K562 (cell line): ENCODE data around the gene DPY30. TPM values are rescaled to one million over a fixed set of nuclear protein-coding genes. Genes with fewer than 3 reads are reported as not detected.
A peak's percentile ranks its signal among the peaks of the same experiment; 100 is the strongest.

Source experiments
- ARID1B ChIP-seq: fragments of 450-650 bp; IDR thresholded peaks from 2 replicates; pipeline ENCODE4 v1.6.1; 2016; ENCODE audit warnings: antibody characterized with exemption, mild to moderate bottlenecking, inconsistent platforms
- ASH1L ChIP-seq: fragments of 450-650 bp; IDR thresholded peaks from 2 replicates; pipeline ENCODE4 v1.6.1; 2018; ENCODE audit warnings: borderline replicate concordance, mild to moderate bottlenecking, low read depth; ENCODE audit not compliant: partially characterized antibody
- C11orf30 ChIP-seq: fragments of 450-650 bp; IDR thresholded peaks from 2 replicates; pipeline ENCODE4 v1.6.1; 2016; ENCODE audit warnings: low read depth, mild to moderate bottlenecking
- CXXC5 ChIP-seq: fragments of 250-450 bp; sonication (Bioruptor Pico); IDR thresholded peaks from 2 replicates; pipeline ENCODE4 v1.8.0; 2022; ENCODE audit warnings: inconsistent platforms, mild to moderate bottlenecking, moderate library complexity
- ETV1 ChIP-seq: fragments of 450-650 bp; conservative IDR thresholded peaks from 2 replicates; pipeline ENCODE4 v1.6.1; 2016; ENCODE audit warnings: missing genetic modification characterization, control low read depth, low read depth, missing compliant biosample characterization
- FOXA1 ChIP-seq: fragments of 450-650 bp; IDR thresholded peaks from 2 replicates; pipeline ENCODE4 v1.6.1; 2016; ENCODE audit warnings: mild to moderate bottlenecking, borderline replicate concordance
- KLF16 ChIP-seq: IDR thresholded peaks from 2 replicates; pipeline ENCODE4 v1.6.1; 2016; ENCODE audit warnings: antibody characterized with exemption
- MAFF ChIP-seq: IDR thresholded peaks from 2 replicates; pipeline ENCODE4 v1.6.1; 2012; ENCODE audit warnings: low read length, improper control_type of control experiment
- MCM3 ChIP-seq: fragments of 450-650 bp; IDR thresholded peaks from 2 replicates; pipeline ENCODE4 v1.6.1; 2016
- NCOA6 ChIP-seq: fragments of 450-650 bp; IDR thresholded peaks from 2 replicates; pipeline ENCODE4 v1.6.1; 2017; ENCODE audit warnings: mild to moderate bottlenecking
- NEUROD1 ChIP-seq: fragments of 150-350 bp; IDR thresholded peaks from 2 replicates; pipeline ENCODE4 v1.6.1; 2014; ENCODE audit warnings: borderline replicate concordance, low read length, low read depth; ENCODE audit not compliant: partially characterized antibody
- NFIC ChIP-seq: fragments of 450-650 bp; IDR thresholded peaks from 2 replicates; pipeline ENCODE4 v1.6.1; 2017; ENCODE audit warnings: mild to moderate bottlenecking, inconsistent platforms
- POLR3G ChIP-seq: IDR thresholded peaks from 2 replicates; pipeline ENCODE4 v1.6.1; 2011; ENCODE audit not compliant: insufficient read length, insufficient replicate concordance; ENCODE audit errors: extremely low read depth
- TCF7 ChIP-seq: sonication (generic); IDR thresholded peaks from 2 replicates; pipeline ENCODE4 v1.6.1; 2016; ENCODE audit warnings: antibody characterized with exemption, borderline replicate concordance
- U2AF2 ChIP-seq: fragments of 200-400 bp; formaldehyde crosslinking; optimal IDR thresholded peaks from 2 replicates; pipeline ENCODE3; 2017; ENCODE audit warnings: low read depth, mild to moderate bottlenecking, low read length
- ZBTB8A ChIP-seq: fragments of 450-650 bp; IDR thresholded peaks from 2 replicates; pipeline ENCODE4 v1.6.1; 2018; ENCODE audit warnings: mild to moderate bottlenecking, moderate library complexity; ENCODE audit not compliant: partially characterized antibody
- ZFPM2 ChIP-seq: fragments of 250-450 bp; sonication (Bioruptor Pico); IDR thresholded peaks from 2 replicates; pipeline ENCODE4 v1.5.1; 2022; ENCODE audit warnings: mild to moderate bottlenecking
- ZNF583 ChIP-seq: fragments of 250-450 bp; sonication (Bioruptor Pico); IDR thresholded peaks from 2 replicates; pipeline ENCODE4 v1.4.0; 2020
- ZNF76 ChIP-seq: fragments of 250-450 bp; sonication (Bioruptor Pico); IDR thresholded peaks from 2 replicates; pipeline ENCODE4 v1.4.0; 2020; ENCODE audit warnings: mild to moderate bottlenecking, moderate library complexity, borderline replicate concordance
- polyA plus RNA-seq, 8 experiments: library from polyadenylated mRNA; depleted of rRNA in 4 of 8; stranded (reverse) in 5 of 8; unstranded in 3 of 8; fragments of >200 nt; fragmentation: Nextera tagmentation in 2 of 8; fragmentation: Illumina TruSeq in 1 of 8; extraction: Ambion mirVana in 2 of 8; extraction: Trizol in 1 of 8; gene quantifications; 2 replicates each; pipeline versions ENCODE4 v1.2.1 to v1.2.3, GENCODE V29; 2011 to 2014; ENCODE audit warnings: inconsistent platforms in 1 of 8, missing spikeins in 1 of 8
- total RNA-seq, 7 experiments: library from RNA; depleted of rRNA in 6 of 7; stranded (reverse); fragments of >200 nt in 6 of 7; fragmentation: Illumina TruSeq in 2 of 7; extraction: Trizol in 2 of 7; gene quantifications; 2 replicates each; pipeline versions ENCODE4 v1.2.1 to v1.2.3, GENCODE V29; 2011 to 2021; ENCODE audit warnings: low replicate concordance in 1 of 7
- TF ChIP-seq, protein P1 (sequence below): sonication (generic); formaldehyde crosslinking; IDR thresholded peaks from 2 replicates; pipeline ENCODE4 v1.8.0; 2022; ENCODE audit warnings: mild to moderate bottlenecking, missing genetic modification reagents
- TF ChIP-seq, protein P2 (sequence below): fragments of 250-450 bp; sonication (Bioruptor Pico); IDR thresholded peaks from 2 replicates; pipeline ENCODE4 v1.4.0; 2020; ENCODE audit warnings: mild to moderate bottlenecking
- TF ChIP-seq, protein P3 (sequence below): fragments of 450-650 bp; IDR thresholded peaks from 2 replicates; pipeline ENCODE4 v1.6.1; 2016; ENCODE audit warnings: missing biosample characterization, missing genetic modification characterization
- TF ChIP-seq, protein P4 (sequence below): sonication (generic); formaldehyde crosslinking; IDR thresholded peaks from 2 replicates; pipeline ENCODE4 v1.8.1; 2023; ENCODE audit warnings: mild to moderate bottlenecking, missing genetic modification reagents, moderate library complexity
- TF ChIP-seq, protein P5 (sequence below): sonication (generic); formaldehyde crosslinking; IDR thresholded peaks from 2 replicates; pipeline ENCODE4 v1.8.0; 2023; ENCODE audit warnings: mild to moderate bottlenecking, missing genetic modification reagents

DPY30 gene
- total and polyA plus RNA-seq, 9 of the 15 experiments (the other 6 are each of a cell fraction or from before 2014, with no cell fraction given): 64.6 to 402 (median 116) TPM

DNA sequence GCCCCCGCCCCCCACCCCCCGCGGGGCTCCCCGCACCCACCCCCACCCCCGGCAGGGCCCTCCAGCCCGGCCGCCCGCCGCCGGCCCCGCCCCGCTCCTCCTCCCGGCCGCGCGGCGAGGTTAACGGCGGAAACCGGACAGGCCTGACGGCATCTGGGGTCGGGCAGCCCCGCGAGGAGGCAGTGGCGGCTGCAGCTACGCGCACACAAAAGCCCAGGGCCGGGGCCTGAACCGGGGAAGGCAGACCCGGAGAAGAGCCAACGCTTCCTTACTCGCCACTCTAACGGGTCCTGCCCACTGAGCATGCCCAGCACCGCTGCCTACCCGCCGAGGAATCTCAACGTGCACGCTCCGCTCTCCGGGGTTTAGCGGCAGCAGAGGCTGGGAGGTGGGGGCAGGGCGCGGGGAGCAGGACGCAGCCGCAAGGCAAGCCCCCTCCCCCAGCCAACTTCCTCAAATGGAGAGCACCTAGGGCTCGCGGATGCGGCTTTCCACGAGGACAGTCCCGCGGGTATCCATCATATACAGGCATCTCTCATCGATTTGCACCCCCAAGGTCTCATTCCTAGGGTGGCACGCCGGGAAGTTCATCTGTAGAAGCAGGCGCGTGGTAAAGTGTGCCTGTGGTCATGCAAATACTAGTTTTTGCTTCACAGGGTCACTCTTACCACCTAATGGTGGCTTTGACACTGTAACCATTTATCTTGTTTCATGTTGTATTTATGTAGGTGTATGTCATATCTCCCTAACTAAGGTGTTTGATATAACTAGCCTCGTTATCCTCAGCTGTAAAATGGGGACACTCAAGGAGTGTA, 28.7 kb downstream of the DPY30 start, which contains the start of gene MEMO1 (continued):
- peak; percentile 97 for TF ChIP-seq CXXC5 (CRISPR knock-in tag)
- TF ChIP-seq, protein P1, sequence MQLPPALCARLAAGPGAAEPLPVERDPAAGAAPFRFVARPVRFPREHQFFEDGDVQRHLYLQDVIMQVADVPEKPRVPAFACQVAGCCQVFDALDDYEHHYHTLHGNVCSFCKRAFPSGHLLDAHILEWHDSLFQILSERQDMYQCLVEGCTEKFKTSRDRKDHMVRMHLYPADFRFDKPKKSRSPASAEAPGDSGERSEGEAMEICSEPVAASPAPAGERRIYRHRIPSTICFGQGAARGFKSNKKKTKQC: peak; percentile 85
- TF ChIP-seq ETV1: peak; percentile 44; the same call in 1 of the 2 replicates
- TF ChIP-seq NCOA6: peak; percentile 85
- TF ChIP-seq KLF16: no peak
- no peak for TF ChIP-seq U2AF2
- no peak for TF ChIP-seq POLR3G
- TF ChIP-seq ARID1B: peak; percentile 80
- TF ChIP-seq ZFPM2 (CRISPR knock-in tag): no peak; the same call in 1 of the 2 replicates
- TF ChIP-seq MCM3: no peak
- no peak for TF ChIP-seq ZBTB8A
- TF ChIP-seq FOXA1: no peak
- TF ChIP-seq, protein P2, sequence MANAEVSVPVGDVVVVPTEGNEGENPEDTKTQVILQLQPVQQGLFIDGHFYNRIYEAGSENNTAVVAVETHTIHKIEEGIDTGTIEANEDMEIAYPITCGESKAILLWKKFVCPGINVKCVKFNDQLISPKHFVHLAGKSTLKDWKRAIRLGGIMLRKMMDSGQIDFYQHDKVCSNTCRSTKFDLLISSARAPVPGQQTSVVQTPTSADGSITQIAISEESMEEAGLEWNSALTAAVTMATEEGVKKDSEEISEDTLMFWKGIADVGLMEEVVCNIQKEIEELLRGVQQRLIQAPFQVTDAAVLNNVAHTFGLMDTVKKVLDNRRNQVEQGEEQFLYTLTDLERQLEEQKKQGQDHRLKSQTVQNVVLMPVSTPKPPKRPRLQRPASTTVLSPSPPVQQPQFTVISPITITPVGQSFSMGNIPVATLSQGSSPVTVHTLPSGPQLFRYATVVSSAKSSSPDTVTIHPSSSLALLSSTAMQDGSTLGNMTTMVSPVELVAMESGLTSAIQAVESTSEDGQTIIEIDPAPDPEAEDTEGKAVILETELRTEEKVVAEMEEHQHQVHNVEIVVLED (CRISPR knock-in tag): peak; percentile 79
- TF ChIP-seq, protein P3, sequence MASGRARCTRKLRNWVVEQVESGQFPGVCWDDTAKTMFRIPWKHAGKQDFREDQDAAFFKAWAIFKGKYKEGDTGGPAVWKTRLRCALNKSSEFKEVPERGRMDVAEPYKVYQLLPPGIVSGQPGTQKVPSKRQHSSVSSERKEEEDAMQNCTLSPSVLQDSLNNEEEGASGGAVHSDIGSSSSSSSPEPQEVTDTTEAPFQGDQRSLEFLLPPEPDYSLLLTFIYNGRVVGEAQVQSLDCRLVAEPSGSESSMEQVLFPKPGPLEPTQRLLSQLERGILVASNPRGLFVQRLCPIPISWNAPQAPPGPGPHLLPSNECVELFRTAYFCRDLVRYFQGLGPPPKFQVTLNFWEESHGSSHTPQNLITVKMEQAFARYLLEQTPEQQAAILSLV: peak; percentile 50; the same call in 1 of the 2 replicates
- peak; percentile 99 for TF ChIP-seq NEUROD1
- TF ChIP-seq, protein P4, sequence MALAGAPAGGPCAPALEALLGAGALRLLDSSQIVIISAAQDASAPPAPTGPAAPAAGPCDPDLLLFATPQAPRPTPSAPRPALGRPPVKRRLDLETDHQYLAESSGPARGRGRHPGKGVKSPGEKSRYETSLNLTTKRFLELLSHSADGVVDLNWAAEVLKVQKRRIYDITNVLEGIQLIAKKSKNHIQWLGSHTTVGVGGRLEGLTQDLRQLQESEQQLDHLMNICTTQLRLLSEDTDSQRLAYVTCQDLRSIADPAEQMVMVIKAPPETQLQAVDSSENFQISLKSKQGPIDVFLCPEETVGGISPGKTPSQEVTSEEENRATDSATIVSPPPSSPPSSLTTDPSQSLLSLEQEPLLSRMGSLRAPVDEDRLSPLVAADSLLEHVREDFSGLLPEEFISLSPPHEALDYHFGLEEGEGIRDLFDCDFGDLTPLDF (CRISPR knock-in tag): peak; percentile 69; the same call in 1 of the 2 replicates
- TF ChIP-seq C11orf30: peak; percentile 60
- TF ChIP-seq TCF7: peak; percentile 64
- TF ChIP-seq NFIC: peak; percentile 62
- TF ChIP-seq ZNF76 (CRISPR knock-in tag): 0 out of 2 replicates have a peak, but pooled peaks have one; percentile 30
- TF ChIP-seq, protein P5, sequence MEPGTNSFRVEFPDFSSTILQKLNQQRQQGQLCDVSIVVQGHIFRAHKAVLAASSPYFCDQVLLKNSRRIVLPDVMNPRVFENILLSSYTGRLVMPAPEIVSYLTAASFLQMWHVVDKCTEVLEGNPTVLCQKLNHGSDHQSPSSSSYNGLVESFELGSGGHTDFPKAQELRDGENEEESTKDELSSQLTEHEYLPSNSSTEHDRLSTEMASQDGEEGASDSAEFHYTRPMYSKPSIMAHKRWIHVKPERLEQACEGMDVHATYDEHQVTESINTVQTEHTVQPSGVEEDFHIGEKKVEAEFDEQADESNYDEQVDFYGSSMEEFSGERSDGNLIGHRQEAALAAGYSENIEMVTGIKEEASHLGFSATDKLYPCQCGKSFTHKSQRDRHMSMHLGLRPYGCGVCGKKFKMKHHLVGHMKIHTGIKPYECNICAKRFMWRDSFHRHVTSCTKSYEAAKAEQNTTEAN (CRISPR knock-in tag): 0 out of 2 replicates have a peak, but pooled peaks have one; percentile 62
- TF ChIP-seq ZNF583: peak; percentile 83
- no peak for TF ChIP-seq MAFF
- no peak for TF ChIP-seq ASH1L
